Caco-2 (cell line): ENCODE measurements around the gene FLT1. TPM values are rescaled to one million over a fixed set of nuclear protein-coding genes. Genes with fewer than 3 reads are reported as not detected.

Experiments used
- BruUV-seq: library from RNA; stranded (reverse); fragments of 400-500 nt; replicated peaks from 2 replicates; lab custom pipeline; 2021; lab: Mats Ljungman, UMichigan
- CTCF ChIA-PET: fragments of 300-600 bp; sonication (Branson Sonifier 250); formaldehyde crosslinking; loops from one replicate; lab custom pipeline; 2022; ENCODE audit warnings: antibody characterized with exemption; lab: Charles Lee
- POLR2A ChIA-PET: fragments of 300-600 bp; sonication (Branson Sonifier 250); formaldehyde crosslinking; loops from one replicate; lab custom pipeline; 2022; ENCODE audit warnings: antibody characterized with exemption; lab: Charles Lee
- DNase-seq, 2 experiments: peaks; one replicate each; pipeline versions ENCODE4 v3.0.0 to v3.0.0-alpha.2; 2020 to 2022
- H3K27me3 ChIP-seq: replicated peaks from 2 replicates; pipeline ENCODE4 v1.6.0; 2011; ENCODE audit warnings: low read length; ENCODE audit not compliant: control insufficient read depth, insufficient read depth
- H3K36me3 ChIP-seq: 2 replicates; pipeline ENCODE4 v1.5.1; 2011; ENCODE audit warnings: low read length; ENCODE audit not compliant: control insufficient read depth, insufficient read depth
- H3K4me1 ChIP-seq: fragments of 250-450 bp; sonication (Bioruptor Pico); 2 replicates; pipeline ENCODE4 v1.5.1; 2020; ENCODE audit warnings: mild to moderate bottlenecking
- H3K4me3 ChIP-seq: 2 replicates; pipeline ENCODE4 v1.5.1; 2011; ENCODE audit warnings: low read depth, mild to moderate bottlenecking, control low read depth, low read length
- H3K9me3 ChIP-seq: fragments of 250-450 bp; sonication (Bioruptor Pico); 2 replicates; pipeline ENCODE4 v1.5.1; 2020; ENCODE audit warnings: mild to moderate bottlenecking, moderate library complexity
- H3K27ac Mint-ChIP-seq: one replicate; pipeline ENCODE4 v1.8.0; 2022; ENCODE audit warnings: mixed read lengths; ENCODE audit not compliant: unreplicated experiment
- H3K27me3 Mint-ChIP-seq: one replicate; pipeline ENCODE4 v1.8.0; 2022; ENCODE audit warnings: mixed read lengths; ENCODE audit not compliant: insufficient read depth, unreplicated experiment
- H3K36me3 Mint-ChIP-seq: one replicate; pipeline ENCODE4 v1.8.0; 2022; ENCODE audit warnings: mild to moderate bottlenecking, mixed read lengths; ENCODE audit not compliant: insufficient read depth, unreplicated experiment
- H3K4me1 Mint-ChIP-seq: one replicate; pipeline ENCODE4 v1.8.0; 2022; ENCODE audit warnings: low read depth, mixed read lengths; ENCODE audit not compliant: unreplicated experiment
- H3K4me3 Mint-ChIP-seq: one replicate; pipeline ENCODE4 v1.8.0; 2022; ENCODE audit warnings: mild to moderate bottlenecking, moderate library complexity, mixed read lengths; ENCODE audit not compliant: unreplicated experiment
- H3K9me3 Mint-ChIP-seq: one replicate; pipeline ENCODE4 v1.8.0; 2022; ENCODE audit warnings: mixed read lengths; ENCODE audit not compliant: unreplicated experiment
- intact Hi-C: fragments of 100-400 bp; cut with micrococcal nuclease; formaldehyde crosslinking; loops from one replicate; pipeline ENCODE4 v1.10.0; 2022; ENCODE audit not compliant: unreplicated experiment
- total RNA-seq: library from RNA; stranded (reverse); gene quantifications from 2 replicates; pipeline ENCODE4 v1.2.3, GENCODE V29; 2022
- TF ChIP-seq, protein P1 (sequence below), 2 experiments: fragments of 200-600 bp in 1 of 2; IDR thresholded peaks; 1 replicate in 1 of 2; 2 replicates in 1 of 2; pipeline versions ENCODE4 v1.5.1 to v1.8.0; 2011 to 2022; ENCODE audit warnings: antibody characterized with exemption in 1 of 2, control low read depth in 1 of 2, inconsistent platforms in 1 of 2, low read depth in 1 of 2, low read length in 1 of 2, mild to moderate bottlenecking in 1 of 2, moderate library complexity in 1 of 2; ENCODE audit not compliant: insufficient read depth in 1 of 2, severe bottlenecking in 1 of 2, unreplicated experiment in 1 of 2

FLT1 gene
- total RNA-seq, 1 experiment from 2014 or later = 0.66 TPM

DNA sequence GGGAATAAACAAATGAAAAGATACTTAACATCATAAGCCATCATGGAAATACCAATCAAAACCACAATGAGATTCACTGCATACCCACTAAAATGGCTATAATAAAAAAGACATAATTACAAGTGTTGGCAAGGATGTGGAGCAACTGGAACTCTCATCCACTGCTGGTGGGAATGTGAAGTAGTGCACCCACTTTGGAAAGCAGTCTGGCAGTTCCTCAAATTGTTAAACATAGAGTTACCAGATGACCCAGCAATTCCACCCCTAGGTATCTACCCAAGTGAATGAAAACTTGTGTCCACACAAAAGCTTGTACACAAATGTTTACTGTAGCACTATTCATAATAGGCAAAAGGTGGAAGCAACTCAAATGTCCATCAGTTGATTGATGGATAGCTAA lies 46.9 kb downstream of the FLT1 start:
- no peaks in the 10 kb centered on the region for H3K4me1 Mint-ChIP-seq
- no peaks in the 10 kb centered on the region for H3K4me1 ChIP-seq
- H3K9me3 Mint-ChIP-seq = peaks cover 18% of the 10 kb centered on the region
- H3K4me3 Mint-ChIP-seq = no peak overlapping the region
- H3K36me3 Mint-ChIP-seq = no peaks in the 10 kb centered on the region
- no peak for DNase-seq
- ChIA-PET POLR2A (no interaction called here), CTCF (no interaction called here)
- peaks cover 7% of the 10 kb centered on the region for H3K27me3 Mint-ChIP-seq
- H3K4me3 ChIP-seq = no peak overlapping the region
- H3K27ac Mint-ChIP-seq = no peak overlapping the region
- TF ChIP-seq, protein P1, sequence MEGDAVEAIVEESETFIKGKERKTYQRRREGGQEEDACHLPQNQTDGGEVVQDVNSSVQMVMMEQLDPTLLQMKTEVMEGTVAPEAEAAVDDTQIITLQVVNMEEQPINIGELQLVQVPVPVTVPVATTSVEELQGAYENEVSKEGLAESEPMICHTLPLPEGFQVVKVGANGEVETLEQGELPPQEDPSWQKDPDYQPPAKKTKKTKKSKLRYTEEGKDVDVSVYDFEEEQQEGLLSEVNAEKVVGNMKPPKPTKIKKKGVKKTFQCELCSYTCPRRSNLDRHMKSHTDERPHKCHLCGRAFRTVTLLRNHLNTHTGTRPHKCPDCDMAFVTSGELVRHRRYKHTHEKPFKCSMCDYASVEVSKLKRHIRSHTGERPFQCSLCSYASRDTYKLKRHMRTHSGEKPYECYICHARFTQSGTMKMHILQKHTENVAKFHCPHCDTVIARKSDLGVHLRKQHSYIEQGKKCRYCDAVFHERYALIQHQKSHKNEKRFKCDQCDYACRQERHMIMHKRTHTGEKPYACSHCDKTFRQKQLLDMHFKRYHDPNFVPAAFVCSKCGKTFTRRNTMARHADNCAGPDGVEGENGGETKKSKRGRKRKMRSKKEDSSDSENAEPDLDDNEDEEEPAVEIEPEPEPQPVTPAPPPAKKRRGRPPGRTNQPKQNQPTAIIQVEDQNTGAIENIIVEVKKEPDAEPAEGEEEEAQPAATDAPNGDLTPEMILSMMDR (IDR thresholded peaks at IDR 0.05; ENCODE audit: insufficient read depth in 1 of 2, low read depth in 1 of 2, low read length in 1 of 2, severe bottlenecking in 1 of 2, unreplicated experiment in 1 of 2) = no peak
- intact Hi-C loops = no loop called here
- no peaks in the 10 kb centered on the region for H3K36me3 ChIP-seq
- no peaks in the 10 kb centered on the region for H3K27me3 ChIP-seq
- no peaks in the 10 kb centered on the region for H3K9me3 ChIP-seq
- BruUV-seq = no TSS peak

GRCh38 chr13:28447206-28447605 lies 47.7 kb downstream of the FLT1 start:
- no peaks in the 10 kb centered on the region for H3K4me1 ChIP-seq
- H3K9me3 ChIP-seq = no peaks in the 10 kb centered on the region
- no peaks in the 10 kb centered on the region for H3K27me3 ChIP-seq
- no peaks in the 10 kb centered on the region for H3K36me3 ChIP-seq
- Mint-ChIP-seq H3K36me3 (no peaks in the 10 kb centered on the region), H3K27me3 (peaks cover 7% of the 10 kb centered on the region), H3K4me3 (no peak overlapping the region), H3K27ac (no peak overlapping the region), H3K9me3 (peaks cover 18% of the 10 kb centered on the region), H3K4me1 (no peaks in the 10 kb centered on the region)
- DNase-seq = no peak
- BruUV-seq = no TSS peak
- TF ChIP-seq, protein P1 (IDR thresholded peaks at IDR 0.05; ENCODE audit: insufficient read depth in 1 of 2, low read depth in 1 of 2, low read length in 1 of 2, severe bottlenecking in 1 of 2, unreplicated experiment in 1 of 2) = no peak
- ChIA-PET CTCF (no interaction called here), POLR2A (no interaction called here)
- no peak overlapping the region for H3K4me3 ChIP-seq
- intact Hi-C loops = no loop called here

DNA sequence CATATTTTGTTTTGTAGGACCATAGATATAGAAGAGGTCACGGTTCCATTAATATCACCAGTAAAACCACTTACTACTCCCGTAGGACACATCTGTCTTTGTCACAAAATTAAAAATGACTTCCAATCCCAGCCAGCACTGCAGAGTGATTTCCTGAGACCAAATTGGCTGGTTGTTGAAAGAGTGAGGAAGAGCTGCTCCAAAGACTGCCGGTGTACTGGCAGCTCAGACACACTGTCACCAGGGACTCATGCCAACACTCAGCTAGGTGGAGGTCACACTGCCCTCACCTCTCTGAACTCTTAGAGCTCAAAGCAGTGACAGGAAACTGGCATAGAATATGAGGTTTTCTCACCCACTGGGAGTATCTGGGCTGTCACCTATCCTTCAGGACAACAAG lies 52.1 kb downstream of the FLT1 start:
- BruUV-seq = no TSS peak
- H3K27me3 ChIP-seq = no peaks in the 10 kb centered on the region
- no peak for DNase-seq
- Mint-ChIP-seq H3K4me3 (no peak overlapping the region), H3K27ac (no peak overlapping the region), H3K36me3 (no peaks in the 10 kb centered on the region), H3K9me3 (peaks cover 18% of the 10 kb centered on the region), H3K27me3 (peaks cover 12% of the 10 kb centered on the region), H3K4me1 (no peaks in the 10 kb centered on the region)
- H3K9me3 ChIP-seq = no peaks in the 10 kb centered on the region
- TF ChIP-seq, protein P1 (IDR thresholded peaks at IDR 0.05; ENCODE audit: insufficient read depth in 1 of 2, low read depth in 1 of 2, low read length in 1 of 2, severe bottlenecking in 1 of 2, unreplicated experiment in 1 of 2) = no peak
- H3K4me3 ChIP-seq = no peak overlapping the region
- ChIA-PET POLR2A (no interaction called here), CTCF (no interaction called here)
- intact Hi-C loops = no loop called here
- H3K36me3 ChIP-seq = no peaks in the 10 kb centered on the region
- no peaks in the 10 kb centered on the region for H3K4me1 ChIP-seq
